ENCODE data around the gene MRPS27. TPM values are rescaled to one million over a fixed set of nuclear protein-coding genes. Genes with fewer than 3 reads are reported as not detected.

MRPS27 gene
- total and polyA plus RNA-seq, 2 donors from 2014 or later: 40.0 to 50.8 TPM

- no peak overlapping the region for H3K27ac ChIP-seq (ENCODE audit: low read depth in 2 of 2, low read length in 2 of 2)
- no peak overlapping the region for H3K4me3 ChIP-seq (ENCODE audit: low read length in 3 of 3)
- TF ChIP-seq CTCF (IDR thresholded peaks at IDR 0.05; ENCODE audit: borderline replicate concordance, extremely low read depth, insufficient read depth): no peak
- H3K9ac ChIP-seq (ENCODE audit: low read length in 3 of 3): no peak overlapping the region
- H3K9me3 ChIP-seq (ENCODE audit: control insufficient read depth in 2 of 3, insufficient read depth in 1 of 3, low read length in 3 of 3): no peaks in the 10 kb centered on the region
- H3K4me1 ChIP-seq (ENCODE audit: control insufficient read depth in 2 of 3, insufficient read depth in 2 of 3, low read depth in 1 of 3, low read length in 3 of 3): no peaks in the 10 kb centered on the region
- no peaks in the 10 kb centered on the region for H3K27me3 ChIP-seq (ENCODE audit: control insufficient read depth, insufficient read depth, low read length)
- peaks cover 0 to 12% (median 8%) of the 10 kb centered on the region in 3 donors for H3K36me3 ChIP-seq (ENCODE audit: control insufficient read depth in 2 of 3, insufficient read depth in 3 of 3, low read length in 3 of 3)
- intact Hi-C loops (cut with DNase I): no loop called here
- FAIRE-seq: no peak
- DNase-seq: no peak
Measured at GRCh38 chr5:72295539-72295938, 24.5 kb downstream of the MRPS27 start.

- Histone ChIP-seq H3K9me3 (ENCODE audit: control insufficient read depth in 2 of 3, insufficient read depth in 1 of 3, low read length in 3 of 3) (no peaks in the 10 kb centered on the region), H3K4me3 (ENCODE audit: low read length in 3 of 3) (no peak overlapping the region), H3K27me3 (ENCODE audit: control insufficient read depth, insufficient read depth, low read length) (no peaks in the 10 kb centered on the region), H3K4me1 (ENCODE audit: control insufficient read depth in 2 of 3, insufficient read depth in 2 of 3, low read depth in 1 of 3, low read length in 3 of 3) (no peaks in the 10 kb centered on the region), H3K9ac (ENCODE audit: low read length in 3 of 3) (no peak overlapping the region), H3K36me3 (ENCODE audit: control insufficient read depth in 2 of 3, insufficient read depth in 3 of 3, low read length in 3 of 3) (peaks cover 0 to 12% (median 8%) of the 10 kb centered on the region in 3 donors), H3K27ac (ENCODE audit: low read depth in 2 of 2, low read length in 2 of 2) (no peak overlapping the region)
- intact Hi-C loops (cut with DNase I): no loop called here
- DNase-seq: no peak
- TF ChIP-seq CTCF (IDR thresholded peaks at IDR 0.05; ENCODE audit: borderline replicate concordance, extremely low read depth, insufficient read depth): no peak
- no peak for FAIRE-seq
Measured at GRCh38 chr5:72294473-72294872, 25.6 kb downstream of the MRPS27 start.

- Histone ChIP-seq H3K36me3 (ENCODE audit: control insufficient read depth in 2 of 3, insufficient read depth in 3 of 3, low read length in 3 of 3) (peaks cover 0 to 12% (median 8%) of the 10 kb centered on the region in 3 donors), H3K27me3 (ENCODE audit: control insufficient read depth, insufficient read depth, low read length) (no peaks in the 10 kb centered on the region), H3K27ac (ENCODE audit: low read depth in 2 of 2, low read length in 2 of 2) (no peak overlapping the region), H3K9me3 (ENCODE audit: control insufficient read depth in 2 of 3, insufficient read depth in 1 of 3, low read length in 3 of 3) (no peaks in the 10 kb centered on the region), H3K4me3 (ENCODE audit: low read length in 3 of 3) (no peak overlapping the region), H3K4me1 (ENCODE audit: control insufficient read depth in 2 of 3, insufficient read depth in 2 of 3, low read depth in 1 of 3, low read length in 3 of 3) (no peaks in the 10 kb centered on the region), H3K9ac (ENCODE audit: low read length in 3 of 3) (no peak overlapping the region)
- DNase-seq (no peak), FAIRE-seq (no peak)
- intact Hi-C loops (cut with DNase I): no loop called here
- TF ChIP-seq CTCF (IDR thresholded peaks at IDR 0.05; ENCODE audit: borderline replicate concordance, extremely low read depth, insufficient read depth): no peak
Measured at GRCh38 chr5:72293495-72294055, 26.5 kb downstream of the MRPS27 start.

- Histone ChIP-seq H3K4me3 (ENCODE audit: low read length in 3 of 3) (no peak overlapping the region), H3K27me3 (ENCODE audit: control insufficient read depth, insufficient read depth, low read length) (no peaks in the 10 kb centered on the region), H3K27ac (ENCODE audit: low read depth in 2 of 2, low read length in 2 of 2) (no peak overlapping the region), H3K4me1 (ENCODE audit: control insufficient read depth in 2 of 3, insufficient read depth in 2 of 3, low read depth in 1 of 3, low read length in 3 of 3) (no peaks in the 10 kb centered on the region), H3K9ac (ENCODE audit: low read length in 3 of 3) (no peak overlapping the region), H3K36me3 (ENCODE audit: control insufficient read depth in 2 of 3, insufficient read depth in 3 of 3, low read length in 3 of 3) (peaks cover 0 to 12% (median 8%) of the 10 kb centered on the region in 3 donors), H3K9me3 (ENCODE audit: control insufficient read depth in 2 of 3, insufficient read depth in 1 of 3, low read length in 3 of 3) (no peaks in the 10 kb centered on the region)
- intact Hi-C loops (cut with DNase I): no loop called here
- DNase-seq: no peak
- no peak for FAIRE-seq
- no peak for TF ChIP-seq CTCF (IDR thresholded peaks at IDR 0.05; ENCODE audit: borderline replicate concordance, extremely low read depth, insufficient read depth)
Measured at GRCh38 chr5:72292411-72292810, 27.6 kb downstream of the MRPS27 start.
